GM23338 (cell line): ENCODE data around the gene FAM20C.

Source experiments
- CTCF ChIP-seq, 2 experiments: fragments of 200-600 bp in 1 of 2; sonication (generic) in 1 of 2; conservative IDR thresholded peaks; 2 replicates each; pipeline versions ENCODE4 v1.5.1 to v1.6.1; 2016 to 2017; ENCODE audit warnings: antibody characterized with exemption in 2 of 2, low read depth in 2 of 2, mild to moderate bottlenecking in 2 of 2, moderate library complexity in 1 of 2
- EZH2 ChIP-seq: fragments of 200-600 bp; sonication (generic); IDR thresholded peaks from one replicate; pipeline ENCODE4 v1.8.0; 2017; ENCODE audit warnings: antibody characterized with exemption, mild to moderate bottlenecking, low read depth; ENCODE audit not compliant: unreplicated experiment
- EZH2phosphoT487 ChIP-seq: fragments of 200-600 bp; sonication (generic); IDR thresholded peaks from one replicate; pipeline ENCODE4 v1.8.1; 2018; ENCODE audit warnings: antibody characterized with exemption; ENCODE audit not compliant: unreplicated experiment
- JUNB ChIP-seq: IDR thresholded peaks from one replicate; pipeline ENCODE4 v1.6.1; 2016; ENCODE audit warnings: antibody characterized with exemption; ENCODE audit not compliant: unreplicated experiment
- POLR2AphosphoS5 ChIP-seq: IDR thresholded peaks from 2 replicates; pipeline ENCODE4 v1.6.1; 2016; ENCODE audit warnings: antibody characterized with exemption, low read depth
- TF ChIP-seq, protein P1 (sequence below): IDR thresholded peaks from one replicate; pipeline ENCODE4 v1.6.1; 2018; ENCODE audit warnings: antibody characterized with exemption; ENCODE audit not compliant: unreplicated experiment

- TF ChIP-seq CTCF (conservative IDR thresholded peaks at IDR 0.05; ENCODE audit: low read depth in 2 of 2) (no peak), JUNB (no peak), POLR2AphosphoS5 (no peak), EZH2 (no peak), EZH2phosphoT487 (no peak)
- TF ChIP-seq, protein P1, sequence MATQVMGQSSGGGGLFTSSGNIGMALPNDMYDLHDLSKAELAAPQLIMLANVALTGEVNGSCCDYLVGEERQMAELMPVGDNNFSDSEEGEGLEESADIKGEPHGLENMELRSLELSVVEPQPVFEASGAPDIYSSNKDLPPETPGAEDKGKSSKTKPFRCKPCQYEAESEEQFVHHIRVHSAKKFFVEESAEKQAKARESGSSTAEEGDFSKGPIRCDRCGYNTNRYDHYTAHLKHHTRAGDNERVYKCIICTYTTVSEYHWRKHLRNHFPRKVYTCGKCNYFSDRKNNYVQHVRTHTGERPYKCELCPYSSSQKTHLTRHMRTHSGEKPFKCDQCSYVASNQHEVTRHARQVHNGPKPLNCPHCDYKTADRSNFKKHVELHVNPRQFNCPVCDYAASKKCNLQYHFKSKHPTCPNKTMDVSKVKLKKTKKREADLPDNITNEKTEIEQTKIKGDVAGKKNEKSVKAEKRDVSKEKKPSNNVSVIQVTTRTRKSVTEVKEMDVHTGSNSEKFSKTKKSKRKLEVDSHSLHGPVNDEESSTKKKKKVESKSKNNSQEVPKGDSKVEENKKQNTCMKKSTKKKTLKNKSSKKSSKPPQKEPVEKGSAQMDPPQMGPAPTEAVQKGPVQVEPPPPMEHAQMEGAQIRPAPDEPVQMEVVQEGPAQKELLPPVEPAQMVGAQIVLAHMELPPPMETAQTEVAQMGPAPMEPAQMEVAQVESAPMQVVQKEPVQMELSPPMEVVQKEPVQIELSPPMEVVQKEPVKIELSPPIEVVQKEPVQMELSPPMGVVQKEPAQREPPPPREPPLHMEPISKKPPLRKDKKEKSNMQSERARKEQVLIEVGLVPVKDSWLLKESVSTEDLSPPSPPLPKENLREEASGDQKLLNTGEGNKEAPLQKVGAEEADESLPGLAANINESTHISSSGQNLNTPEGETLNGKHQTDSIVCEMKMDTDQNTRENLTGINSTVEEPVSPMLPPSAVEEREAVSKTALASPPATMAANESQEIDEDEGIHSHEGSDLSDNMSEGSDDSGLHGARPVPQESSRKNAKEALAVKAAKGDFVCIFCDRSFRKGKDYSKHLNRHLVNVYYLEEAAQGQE: no peak
Measured at GRCh38 chr7:304574-305409, 112.4 kb downstream of the FAM20C start.
